Measurements from ENCODE around the gene PCNP.
"Not testable (repeated sequence)": the region's sequence is repeated elsewhere in the genome, so short reads cannot be mapped to it uniquely, and the experiment has no call there.

PCNP gene

GRCh38 chr3:101567528-101568317, 6.3 kb upstream of the PCNP start:
- no peak for DNase-seq

GRCh38 chr3:101571028-101571895, 2.7 kb upstream of the PCNP start:
- no peak for DNase-seq

GRCh38 chr3:101574388-101575112, 570 bp downstream of the PCNP start:
- DNase-seq: no peak

- DNase-seq: no peak
Observed at GRCh38 chr3:101577286-101577685, 3.3 kb downstream of the PCNP start.

DNA sequence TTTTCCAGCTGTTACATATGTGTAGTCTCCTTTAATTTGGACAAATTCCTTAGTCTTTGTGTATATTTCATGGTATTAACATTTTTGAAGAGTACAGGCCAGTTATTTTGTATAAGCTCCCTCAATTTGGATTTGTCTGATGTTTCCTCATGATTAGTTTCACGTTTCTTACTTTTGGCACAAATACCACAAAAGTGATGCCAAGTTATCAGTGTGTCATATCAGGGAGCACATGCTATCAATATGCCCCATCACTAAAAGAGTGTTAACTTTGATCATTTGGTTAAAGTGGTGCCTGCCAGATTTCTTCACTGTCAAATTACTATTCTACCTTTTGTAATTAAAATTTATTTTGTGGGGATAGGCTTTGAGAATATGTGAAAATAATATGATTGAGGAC, 14.6 kb downstream of the PCNP start:
- no peak for DNase-seq

DNA sequence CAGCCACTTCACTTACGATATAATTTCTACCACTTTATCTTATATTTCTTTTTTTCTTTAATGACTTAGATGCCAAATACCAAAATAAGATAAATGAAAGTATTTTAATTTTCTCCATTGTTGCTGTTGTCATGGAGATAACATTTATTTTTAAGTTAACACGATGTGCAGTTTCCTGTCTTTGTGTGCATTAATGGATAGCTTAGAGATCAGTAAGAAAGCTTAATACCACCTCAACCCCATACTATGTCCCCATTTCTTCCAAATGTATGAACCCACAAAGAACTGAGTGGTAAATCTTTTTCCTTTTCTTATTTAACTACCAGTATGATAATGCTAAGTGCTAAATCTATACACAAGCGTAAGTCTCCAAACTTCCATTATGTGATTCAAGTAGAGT, 17.1 kb downstream of the PCNP start:
- DNase-seq: no peak

DNA sequence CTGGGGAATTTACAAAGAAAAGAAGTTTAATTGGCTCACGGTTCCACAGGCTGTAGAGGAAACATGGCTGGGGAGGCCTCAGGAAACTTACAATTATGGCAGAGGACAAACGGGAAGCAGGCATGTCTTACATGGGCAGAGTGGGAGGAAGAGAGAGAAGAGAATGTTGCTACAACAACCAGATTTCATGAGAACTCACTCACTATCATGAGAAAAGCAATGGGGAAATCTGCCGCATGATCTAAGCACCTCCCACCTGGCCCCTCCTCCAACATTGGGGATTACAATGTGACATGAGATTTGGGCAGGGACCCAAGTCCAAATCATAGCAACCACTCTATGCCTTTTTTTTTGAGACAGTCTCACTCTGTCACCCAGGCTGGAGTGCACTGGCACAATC, 28.8 kb downstream of the PCNP start:
- DNase-seq: no peak

DNA sequence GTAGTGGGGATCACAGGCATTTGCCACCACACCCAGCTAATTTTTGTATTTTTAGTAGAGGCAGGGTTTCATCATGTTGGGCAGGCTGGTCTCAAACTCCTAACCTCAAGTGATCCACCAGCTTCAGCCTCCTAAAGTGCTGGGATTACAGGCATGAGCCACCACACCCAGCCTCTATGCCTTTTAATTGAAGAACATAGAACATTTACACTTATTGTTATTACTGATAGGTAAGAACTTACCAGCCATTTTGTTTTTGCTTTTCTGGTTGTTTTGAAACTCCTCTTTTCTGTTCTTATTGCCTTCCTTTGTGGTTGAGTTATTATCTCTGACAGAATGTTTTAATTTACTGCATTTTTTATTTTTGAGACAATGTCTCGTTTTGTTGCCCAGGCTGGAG, 29.2 kb downstream of the PCNP start:
- DNase-seq: no peak

- DNase-seq: not testable (repeated sequence)
Observed at GRCh38 chr3:101605398-101605797, 31.4 kb downstream of the PCNP start.

GRCh38 chr3:101611023-101611422, 37.0 kb downstream of the PCNP start:
- no peak for DNase-seq

DNA sequence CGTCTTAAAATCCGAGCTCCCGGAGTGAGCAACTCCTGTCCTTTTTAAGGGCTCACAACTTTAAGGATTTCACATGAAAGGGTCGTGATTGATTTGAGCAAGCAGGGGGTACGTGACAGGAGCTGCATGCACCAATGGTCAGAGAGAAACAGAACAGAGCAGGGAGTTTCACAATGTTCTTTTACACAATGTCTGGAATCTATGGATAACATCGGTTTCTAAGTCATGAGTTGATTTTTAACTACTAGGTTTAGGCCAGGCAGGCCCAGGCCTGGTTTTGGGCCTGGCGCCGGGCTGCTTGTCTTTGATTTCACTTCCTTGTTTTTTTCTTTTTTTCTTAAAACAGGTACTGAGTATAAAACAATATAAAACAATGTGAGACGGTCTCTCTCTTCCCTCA, 39.0 kb downstream of the PCNP start:
- DNase-seq: not testable (repeated sequence)

GRCh38 chr3:101615525-101615924, 41.5 kb downstream of the PCNP start:
- no peak for DNase-seq

DNA sequence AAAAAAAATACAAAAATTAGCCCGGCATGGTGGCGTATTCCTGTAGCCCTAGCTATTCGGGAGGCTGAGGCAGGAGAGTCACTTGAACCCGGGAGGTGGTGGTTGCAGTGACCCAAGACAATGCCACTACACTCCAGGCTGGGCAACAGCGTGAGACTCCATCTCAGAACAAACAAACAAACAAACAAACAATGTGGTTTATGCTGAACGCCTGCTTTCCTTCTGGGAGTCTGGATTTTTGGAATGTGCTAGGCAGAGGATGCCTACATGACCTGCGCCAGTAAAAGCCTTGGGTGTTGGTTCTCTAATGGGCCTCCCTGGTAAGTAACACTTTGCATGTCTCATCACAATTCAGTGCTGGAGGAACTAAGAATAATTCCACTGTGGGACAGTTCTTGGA, 43.5 kb downstream of the PCNP start:
- DNase-seq: no peak

DNA sequence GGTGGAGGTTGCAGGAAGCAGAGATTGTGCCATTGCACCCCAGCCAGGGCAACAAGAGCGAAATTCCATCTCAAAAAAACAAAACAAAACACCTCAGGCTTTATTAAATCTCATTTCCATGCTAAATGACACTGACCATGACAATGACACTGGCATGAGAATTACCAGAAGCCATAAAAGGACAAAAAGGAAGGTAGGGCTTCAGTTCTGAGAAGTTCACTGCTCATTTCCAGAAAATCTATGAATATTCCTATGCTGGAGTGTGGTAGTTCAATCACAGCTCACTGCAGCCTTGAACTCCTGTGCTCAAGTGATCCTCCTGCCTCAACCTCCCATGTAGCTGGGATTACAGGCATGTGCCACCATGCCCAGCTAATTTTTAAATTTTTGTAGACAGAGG, 44.7 kb downstream of the PCNP start:
- no peak for DNase-seq

- DNase-seq: no peak
Observed at GRCh38 chr3:101619734-101620133, 45.8 kb downstream of the PCNP start.

GRCh38 chr3:101623656-101624055, 49.7 kb downstream of the PCNP start:
- no peak for DNase-seq

GRCh38 chr3:101624857-101625256, 50.9 kb downstream of the PCNP start:
- no peak for DNase-seq

DNA sequence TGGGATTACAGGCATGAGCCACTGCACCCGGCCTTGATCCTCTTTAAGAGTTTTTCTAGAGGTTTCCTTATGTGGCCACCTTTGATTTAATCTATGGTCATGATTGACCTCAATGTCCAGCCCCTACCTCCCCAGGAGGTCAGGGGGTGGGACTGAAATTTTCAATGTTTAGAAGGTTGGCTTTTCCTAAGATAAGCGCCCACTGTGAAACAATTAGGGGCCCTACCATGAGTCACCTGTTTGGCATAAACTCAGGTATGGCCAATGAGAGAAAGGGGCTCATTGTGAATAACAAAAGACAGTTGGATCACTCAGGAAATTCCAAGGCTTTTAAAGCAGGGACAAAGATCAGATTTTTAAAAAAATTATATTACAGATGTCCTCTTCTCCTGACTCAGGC, 51.9 kb downstream of the PCNP start:
- no peak for DNase-seq

DNA sequence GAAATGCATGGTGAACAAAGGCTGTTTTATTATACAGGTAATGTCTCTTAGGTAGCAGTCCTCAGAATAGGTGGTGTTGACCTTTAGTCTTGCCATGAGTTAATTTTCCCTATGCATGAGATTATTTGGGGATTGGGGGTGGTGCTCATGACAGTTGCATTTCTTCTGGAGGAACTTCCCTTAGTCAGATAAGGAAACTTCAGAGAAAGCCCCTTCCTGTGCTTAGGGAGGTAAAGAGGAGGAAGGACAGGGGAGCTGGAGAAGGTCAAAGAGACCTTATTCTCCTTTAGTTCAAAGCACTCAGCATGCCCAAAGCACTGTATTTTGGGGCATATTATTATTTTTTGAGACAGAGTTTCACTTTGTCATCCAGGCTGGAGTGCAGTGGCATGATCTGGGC, 55.2 kb downstream of the PCNP start:
- no peak for DNase-seq

GRCh38 chr3:101631098-101631796, 57.3 kb downstream of the PCNP start:
- no peak for DNase-seq

DNA sequence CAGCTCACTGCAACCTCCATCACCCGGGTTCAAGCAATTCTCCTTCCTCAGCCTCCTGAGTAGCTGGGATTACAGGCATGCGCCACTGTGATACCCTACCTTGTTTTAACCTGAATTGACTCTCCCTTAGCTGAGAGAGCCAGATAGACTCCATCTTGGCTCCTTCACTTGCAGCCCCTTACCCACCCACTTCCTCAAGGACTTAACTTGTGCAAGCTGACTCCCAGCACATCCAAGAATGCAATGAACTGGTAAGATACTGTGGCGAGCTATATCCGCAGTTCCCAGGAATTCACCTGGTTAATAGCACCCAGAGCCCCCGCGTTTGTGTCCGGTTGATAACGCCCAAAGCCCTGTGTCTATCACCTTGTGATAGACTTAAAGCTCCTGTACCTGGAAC, 58.0 kb downstream of the PCNP start:
- DNase-seq: not testable (repeated sequence)

GRCh38 chr3:101632586-101632985, 58.6 kb downstream of the PCNP start:
- no peak for DNase-seq

DNA sequence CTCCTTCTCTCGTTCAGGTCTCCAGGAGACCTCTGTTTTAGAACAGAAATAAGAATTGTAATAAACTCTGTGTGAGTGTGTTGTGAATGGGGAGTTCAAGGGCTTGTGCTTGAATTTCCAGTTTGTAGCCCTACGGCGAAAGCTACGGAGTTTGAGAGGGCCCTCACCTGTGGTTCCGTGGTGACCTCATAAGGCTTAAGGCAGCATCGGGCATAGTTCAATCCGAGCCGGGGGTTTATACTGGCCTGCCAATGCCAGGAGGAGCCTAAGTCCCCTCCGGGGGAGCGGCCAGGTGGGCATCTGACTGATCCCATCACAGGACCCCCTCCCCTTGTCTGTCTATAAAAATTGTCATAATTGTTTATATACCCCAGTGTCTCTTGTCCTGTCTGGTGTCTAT, 59.2 kb downstream of the PCNP start:
- no peak for DNase-seq

Measured in activated gamma-delta T cell (primary cell).